Karpas-422 (cell line): ENCODE measurements around the gene ABCA1. TPM values are rescaled to one million over a fixed set of nuclear protein-coding genes. Genes with fewer than 3 reads are reported as not detected.

Source experiments
- DNase-seq: peaks from one replicate; pipeline ENCODE4 v3.0.0-alpha.2; 2015
- H2AFZ ChIP-seq: fragments of 200-600 bp; sonication (generic); 2 replicates; pipeline ENCODE4 v1.6.1; 2014; ENCODE audit warnings: antibody characterized with exemption, low read length, mixed read lengths
- H3K27ac ChIP-seq: fragments of 200-600 bp; sonication (generic); 2 replicates; pipeline ENCODE4 v1.5.1; 2014; ENCODE audit warnings: mild to moderate bottlenecking, low read length, moderate library complexity
- H3K27me3 ChIP-seq: fragments of 200-600 bp; sonication (generic); 2 replicates; pipeline ENCODE4 v1.6.1; 2014; ENCODE audit warnings: low read length, mixed read lengths
- H3K36me3 ChIP-seq: fragments of 200-600 bp; sonication (generic); 2 replicates; pipeline ENCODE4 v1.6.1; 2014; ENCODE audit warnings: low read length, mixed read lengths; ENCODE audit not compliant: insufficient read depth
- H3K4me1 ChIP-seq: fragments of 200-600 bp; sonication (generic); 2 replicates; pipeline ENCODE4 v1.6.1; 2014; ENCODE audit warnings: mild to moderate bottlenecking, low read length, mixed read lengths
- H3K4me2 ChIP-seq: fragments of 200-600 bp; sonication (generic); 2 replicates; pipeline ENCODE4 v1.6.1; 2014; ENCODE audit warnings: low read length, low read depth, mild to moderate bottlenecking; ENCODE audit not compliant: poor library complexity, severe bottlenecking
- H3K4me3 ChIP-seq: fragments of 200-600 bp; sonication (generic); 2 replicates; pipeline ENCODE4 v1.5.1; 2014; ENCODE audit warnings: mild to moderate bottlenecking, antibody characterized with exemption, low read length, mixed read lengths
- H3K79me2 ChIP-seq: fragments of 200-600 bp; sonication (generic); 2 replicates; pipeline ENCODE4 v1.6.1; 2014; ENCODE audit warnings: mild to moderate bottlenecking, low read length, mixed read lengths
- H3K9ac ChIP-seq: fragments of 200-600 bp; sonication (generic); 2 replicates; pipeline ENCODE4 v1.6.0; 2014; ENCODE audit warnings: low read length
- H3K9me2 ChIP-seq: fragments of 200-600 bp; sonication (generic), shearing (Covaris generic); replicated peaks from 2 replicates; pipeline ENCODE4 v1.6.0; 2014; ENCODE audit warnings: mild to moderate bottlenecking, low read length, moderate library complexity; ENCODE audit not compliant: insufficient read depth
- H3K9me3 ChIP-seq: fragments of 300-700, 200-600 bp; sonication (generic); 2 replicates; pipeline ENCODE4 v1.6.1; 2014; ENCODE audit warnings: low read length, mixed read lengths
- H4K20me1 ChIP-seq: fragments of 200-600 bp; sonication (generic); 2 replicates; pipeline ENCODE4 v1.6.1; 2014; ENCODE audit warnings: mild to moderate bottlenecking, antibody characterized with exemption, low read length, low read depth; ENCODE audit not compliant: insufficient read depth
- total RNA-seq: library from RNA; depleted of rRNA; stranded (reverse); fragments of >200 nt; shearing (Covaris generic); gene quantifications from 2 replicates; pipeline ENCODE4 v1.2.3, GENCODE V29; 2014; ENCODE audit warnings: low replicate concordance

ABCA1 gene
- total RNA-seq, 1 experiment from 2014 or later = 4.7 TPM

DNA sequence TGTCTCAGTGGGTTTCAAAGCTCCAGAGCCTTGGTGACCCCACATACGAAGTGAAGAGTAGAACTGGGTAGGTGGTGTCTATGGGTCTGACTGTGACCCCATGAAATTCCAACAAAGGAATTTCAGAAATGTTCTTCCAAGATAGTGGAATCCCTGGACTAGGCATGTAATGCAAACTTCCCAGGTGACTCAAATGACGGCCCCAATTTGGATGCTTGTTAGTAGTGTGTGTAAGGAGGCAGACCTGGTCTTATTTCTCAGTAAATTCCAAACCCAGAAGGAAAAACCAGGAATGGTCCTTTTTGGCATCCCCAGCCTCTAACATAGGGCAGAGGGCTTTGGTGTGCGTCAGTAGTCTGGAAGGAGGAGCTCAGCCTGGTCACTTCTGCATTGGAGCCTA is 43.6 kb upstream of the ABCA1 start:
- DNase-seq = no peak
- no peaks in the 10 kb centered on the region for H3K27me3 ChIP-seq
- H2AFZ ChIP-seq = no peak overlapping the region
- H3K9ac ChIP-seq = no peak overlapping the region
- H3K4me2 ChIP-seq = no peak overlapping the region
- H3K9me2 ChIP-seq = no peaks in the 10 kb centered on the region
- H3K4me3 ChIP-seq = no peak overlapping the region
- no peaks in the 10 kb centered on the region for H3K9me3 ChIP-seq
- H3K79me2 ChIP-seq = no peaks in the 10 kb centered on the region
- H3K36me3 ChIP-seq = no peaks in the 10 kb centered on the region
- H3K27ac ChIP-seq = no peak overlapping the region
- peaks cover 8% of the 10 kb centered on the region for H3K4me1 ChIP-seq
- no peaks in the 10 kb centered on the region for H4K20me1 ChIP-seq

GRCh38 chr9:104970271-104970987 is 42.5 kb upstream of the ABCA1 start:
- H3K4me2 ChIP-seq = no peak overlapping the region
- DNase-seq = no peak
- no peak overlapping the region for H3K27ac ChIP-seq
- no peak overlapping the region for H3K9ac ChIP-seq
- H4K20me1 ChIP-seq = no peaks in the 10 kb centered on the region
- no peaks in the 10 kb centered on the region for H3K27me3 ChIP-seq
- no peaks in the 10 kb centered on the region for H3K9me2 ChIP-seq
- H3K9me3 ChIP-seq = no peaks in the 10 kb centered on the region
- no peaks in the 10 kb centered on the region for H3K79me2 ChIP-seq
- no peak overlapping the region for H2AFZ ChIP-seq
- peaks cover 8% of the 10 kb centered on the region for H3K4me1 ChIP-seq
- no peak overlapping the region for H3K4me3 ChIP-seq
- no peaks in the 10 kb centered on the region for H3K36me3 ChIP-seq

DNA sequence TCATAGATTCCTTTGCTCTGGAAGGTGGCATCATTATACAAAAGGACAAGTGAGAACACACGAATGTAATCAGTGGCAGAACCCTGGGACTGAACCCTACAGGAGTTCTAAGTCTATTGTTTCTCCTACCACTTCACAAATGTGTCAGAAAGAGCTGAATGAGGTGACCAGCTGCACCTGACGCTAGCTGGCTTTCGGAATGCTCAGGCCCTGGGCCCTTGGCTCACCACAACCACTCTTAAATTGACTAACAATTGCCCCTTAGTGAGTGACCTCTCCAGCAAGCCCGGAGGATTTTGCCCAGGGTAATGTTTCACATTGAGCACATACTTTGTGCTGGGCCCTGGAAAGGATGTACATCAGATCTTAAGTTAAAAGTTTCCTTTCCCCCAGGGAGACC is 41.2 kb upstream of the ABCA1 start:
- no peaks in the 10 kb centered on the region for H3K9me2 ChIP-seq
- no peak overlapping the region for H2AFZ ChIP-seq
- no peaks in the 10 kb centered on the region for H3K79me2 ChIP-seq
- no peaks in the 10 kb centered on the region for H3K9me3 ChIP-seq
- H3K4me3 ChIP-seq = no peak overlapping the region
- peak overlapping the region; percentile 78 for H3K4me2 ChIP-seq
- H3K27me3 ChIP-seq = no peaks in the 10 kb centered on the region
- H3K27ac ChIP-seq = no peak overlapping the region
- H3K9ac ChIP-seq = 0 out of 2 replicates have a peak overlapping the region, but pooled peaks have one; percentile 79
- no peaks in the 10 kb centered on the region for H3K36me3 ChIP-seq
- H3K4me1 ChIP-seq = peaks cover 8% of the 10 kb centered on the region
- H4K20me1 ChIP-seq = no peaks in the 10 kb centered on the region
- DNase-seq = no peak

GRCh38 chr9:104968025-104968982 is 40.3 kb upstream of the ABCA1 start:
- Histone ChIP-seq H3K4me1 (peaks cover 8% of the 10 kb centered on the region), H4K20me1 (no peaks in the 10 kb centered on the region), H3K9me3 (no peaks in the 10 kb centered on the region), H3K4me3 (peak overlapping the region; percentile 73), H3K27me3 (no peaks in the 10 kb centered on the region), H3K9ac (peak overlapping the region; percentile 79), H3K36me3 (no peaks in the 10 kb centered on the region), H3K9me2 (no peaks in the 10 kb centered on the region), H3K27ac (no peak overlapping the region), H2AFZ (peak overlapping the region; percentile 98), H3K79me2 (no peaks in the 10 kb centered on the region), H3K4me2 (peak overlapping the region; percentile 78)
- DNase-seq = peak; percentile 93

- H3K9me3 ChIP-seq = no peaks in the 10 kb centered on the region
- no peak overlapping the region for H3K27ac ChIP-seq
- no peak overlapping the region for H3K4me3 ChIP-seq
- H3K36me3 ChIP-seq = no peaks in the 10 kb centered on the region
- H3K79me2 ChIP-seq = no peaks in the 10 kb centered on the region
- H3K4me2 ChIP-seq = no peak overlapping the region
- H3K9ac ChIP-seq = no peak overlapping the region
- no peaks in the 10 kb centered on the region for H4K20me1 ChIP-seq
- no peaks in the 10 kb centered on the region for H3K9me2 ChIP-seq
- H2AFZ ChIP-seq = no peak overlapping the region
- H3K27me3 ChIP-seq = no peaks in the 10 kb centered on the region
- H3K4me1 ChIP-seq = peaks cover 15% of the 10 kb centered on the region
- DNase-seq = no peak
Observed at GRCh38 chr9:104963076-104963475, 35.1 kb upstream of the ABCA1 start.

- Histone ChIP-seq H3K27me3 (no peaks in the 10 kb centered on the region), H3K9ac (no peak overlapping the region), H3K4me1 (peaks cover 11% of the 10 kb centered on the region), H3K36me3 (no peaks in the 10 kb centered on the region), H3K9me3 (no peaks in the 10 kb centered on the region), H3K27ac (no peak overlapping the region), H3K79me2 (no peaks in the 10 kb centered on the region), H4K20me1 (no peaks in the 10 kb centered on the region), H3K4me2 (peak overlapping the region; percentile 36), H3K4me3 (no peak overlapping the region), H2AFZ (no peak overlapping the region), H3K9me2 (no peaks in the 10 kb centered on the region)
- no peak for DNase-seq
Observed at GRCh38 chr9:104961701-104962359, 33.9 kb upstream of the ABCA1 start.

DNA sequence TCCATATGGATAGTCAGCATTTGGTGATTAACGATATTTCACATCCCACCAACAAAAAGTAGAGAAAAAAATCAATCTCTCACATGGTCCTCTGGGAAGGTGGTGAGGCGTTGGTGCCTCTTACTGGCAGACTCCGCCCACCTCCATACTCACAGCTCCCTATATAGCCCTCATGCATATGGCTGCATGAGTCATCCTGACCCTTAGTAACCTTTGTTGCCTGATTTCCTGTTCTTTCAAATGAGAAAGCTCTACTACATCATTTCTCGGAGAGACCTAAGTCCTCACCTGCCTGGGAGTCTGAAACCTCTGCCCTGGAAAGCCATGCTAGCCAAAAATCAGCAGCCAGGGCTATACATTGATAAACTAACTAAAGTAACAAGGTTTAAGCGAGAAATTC is 33.3 kb upstream of the ABCA1 start:
- Histone ChIP-seq H3K27me3 (no peaks in the 10 kb centered on the region), H3K36me3 (no peaks in the 10 kb centered on the region), H3K9ac (no peak overlapping the region), H3K4me2 (peak overlapping the region; percentile 36), H3K27ac (no peak overlapping the region), H3K9me3 (no peaks in the 10 kb centered on the region), H2AFZ (no peak overlapping the region), H3K4me1 (peaks cover 11% of the 10 kb centered on the region), H3K9me2 (no peaks in the 10 kb centered on the region), H4K20me1 (no peaks in the 10 kb centered on the region), H3K79me2 (no peaks in the 10 kb centered on the region), H3K4me3 (no peak overlapping the region)
- peak; percentile 67 for DNase-seq

DNA sequence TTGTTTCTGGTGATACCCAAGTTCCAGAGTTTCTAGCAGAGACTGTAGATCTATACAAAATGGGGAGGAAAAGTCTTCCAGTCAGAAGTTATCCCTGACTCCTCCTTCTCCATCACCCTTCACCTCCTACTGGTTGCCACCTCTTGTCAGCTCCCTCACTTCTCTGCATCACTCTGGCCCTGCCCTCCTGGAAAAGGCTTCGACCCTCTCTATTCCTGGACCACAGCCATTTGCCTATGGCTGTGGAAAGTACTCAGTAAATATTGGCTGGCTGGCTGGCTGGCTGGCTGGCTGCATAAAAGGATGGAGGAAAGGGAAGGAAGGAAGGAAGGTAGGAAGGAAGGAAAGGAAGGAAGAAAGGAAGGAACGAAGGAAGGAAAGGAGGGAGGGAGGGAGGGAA is 32.7 kb upstream of the ABCA1 start:
- Histone ChIP-seq H3K4me2 (no peak overlapping the region), H3K27ac (no peak overlapping the region), H3K27me3 (no peaks in the 10 kb centered on the region), H3K36me3 (no peaks in the 10 kb centered on the region), H2AFZ (no peak overlapping the region), H3K4me3 (no peak overlapping the region), H3K4me1 (peaks cover 11% of the 10 kb centered on the region), H3K9ac (no peak overlapping the region), H4K20me1 (no peaks in the 10 kb centered on the region), H3K9me2 (no peaks in the 10 kb centered on the region), H3K9me3 (no peaks in the 10 kb centered on the region), H3K79me2 (no peaks in the 10 kb centered on the region)
- no peak for DNase-seq
